Measurements from ENCODE around the gene CACNB4. TPM values are rescaled to one million over a fixed set of nuclear protein-coding genes. Genes with fewer than 3 reads are reported as not detected.

The CACNB4 gene
- total RNA-seq, 1 experiment from 2014 or later: 1.7 TPM

DNA sequence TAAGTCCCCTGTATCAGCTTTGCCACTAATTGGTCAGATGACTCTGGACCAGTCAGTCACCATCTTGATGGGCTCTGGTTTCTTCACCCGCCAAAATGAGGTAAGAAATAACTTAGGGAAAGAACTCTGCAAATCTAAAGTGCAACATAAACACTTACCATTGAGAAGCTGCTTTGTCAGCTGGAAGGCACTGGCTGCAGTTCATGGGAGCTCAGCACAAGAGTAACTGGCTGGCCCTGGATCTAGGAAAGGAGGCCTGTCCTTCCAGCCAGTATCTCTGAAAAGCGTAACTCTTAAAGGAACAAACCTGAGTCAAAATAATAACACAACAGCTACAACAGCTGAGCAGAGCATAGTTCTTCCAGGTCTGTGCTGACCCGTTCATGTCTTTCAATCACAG lies 123.9 kb downstream of the CACNB4 start:
- in situ Hi-C loops (cut with HindIII; ENCODE audit: low pct_unique_long_range_greater_than_20kb, low sequenced_read_pairs) (no loop called here), intact Hi-C loops (cut with micrococcal nuclease; ENCODE audit: unreplicated experiment) (no loop called here)
- no peak for ATAC-seq
- Histone ChIP-seq H3K4me3 (ENCODE audit: low read depth in 2 of 2, low read length in 2 of 2) (no peak overlapping the region), H3K9me3 (ENCODE audit: control insufficient read depth, insufficient read depth, low read depth, low read length) (no peaks in the 10 kb centered on the region), H3K36me3 (ENCODE audit: control insufficient read depth, insufficient read depth, low read length) (no peaks in the 10 kb centered on the region), H3K4me1 (ENCODE audit: control insufficient read depth, insufficient read depth, low read length) (no peaks in the 10 kb centered on the region; the same call in 1 of the 2 replicates), H3K27me3 (ENCODE audit: control insufficient read depth, insufficient read depth, low read length) (peaks cover 15% of the 10 kb centered on the region), H3K27ac (ENCODE audit: low read length) (no peak overlapping the region)
- DNase-seq (ENCODE audit: low read depth, low spot score): no peak
- ChIA-PET CTCF (interaction anchor here (0.7 kb wide), 1 partner anchor 459 kb away, joined by 5 read pairs; no protein-coding TSS in a partner anchor), POLR2A (no interaction called here)
- TF ChIP-seq, protein P1, sequence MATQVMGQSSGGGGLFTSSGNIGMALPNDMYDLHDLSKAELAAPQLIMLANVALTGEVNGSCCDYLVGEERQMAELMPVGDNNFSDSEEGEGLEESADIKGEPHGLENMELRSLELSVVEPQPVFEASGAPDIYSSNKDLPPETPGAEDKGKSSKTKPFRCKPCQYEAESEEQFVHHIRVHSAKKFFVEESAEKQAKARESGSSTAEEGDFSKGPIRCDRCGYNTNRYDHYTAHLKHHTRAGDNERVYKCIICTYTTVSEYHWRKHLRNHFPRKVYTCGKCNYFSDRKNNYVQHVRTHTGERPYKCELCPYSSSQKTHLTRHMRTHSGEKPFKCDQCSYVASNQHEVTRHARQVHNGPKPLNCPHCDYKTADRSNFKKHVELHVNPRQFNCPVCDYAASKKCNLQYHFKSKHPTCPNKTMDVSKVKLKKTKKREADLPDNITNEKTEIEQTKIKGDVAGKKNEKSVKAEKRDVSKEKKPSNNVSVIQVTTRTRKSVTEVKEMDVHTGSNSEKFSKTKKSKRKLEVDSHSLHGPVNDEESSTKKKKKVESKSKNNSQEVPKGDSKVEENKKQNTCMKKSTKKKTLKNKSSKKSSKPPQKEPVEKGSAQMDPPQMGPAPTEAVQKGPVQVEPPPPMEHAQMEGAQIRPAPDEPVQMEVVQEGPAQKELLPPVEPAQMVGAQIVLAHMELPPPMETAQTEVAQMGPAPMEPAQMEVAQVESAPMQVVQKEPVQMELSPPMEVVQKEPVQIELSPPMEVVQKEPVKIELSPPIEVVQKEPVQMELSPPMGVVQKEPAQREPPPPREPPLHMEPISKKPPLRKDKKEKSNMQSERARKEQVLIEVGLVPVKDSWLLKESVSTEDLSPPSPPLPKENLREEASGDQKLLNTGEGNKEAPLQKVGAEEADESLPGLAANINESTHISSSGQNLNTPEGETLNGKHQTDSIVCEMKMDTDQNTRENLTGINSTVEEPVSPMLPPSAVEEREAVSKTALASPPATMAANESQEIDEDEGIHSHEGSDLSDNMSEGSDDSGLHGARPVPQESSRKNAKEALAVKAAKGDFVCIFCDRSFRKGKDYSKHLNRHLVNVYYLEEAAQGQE (IDR thresholded peaks at IDR 0.05; ENCODE audit: insufficient read depth in 1 of 2, low read depth in 2 of 2, low read length in 1 of 2): no peak
- TF ChIP-seq, protein P2, sequence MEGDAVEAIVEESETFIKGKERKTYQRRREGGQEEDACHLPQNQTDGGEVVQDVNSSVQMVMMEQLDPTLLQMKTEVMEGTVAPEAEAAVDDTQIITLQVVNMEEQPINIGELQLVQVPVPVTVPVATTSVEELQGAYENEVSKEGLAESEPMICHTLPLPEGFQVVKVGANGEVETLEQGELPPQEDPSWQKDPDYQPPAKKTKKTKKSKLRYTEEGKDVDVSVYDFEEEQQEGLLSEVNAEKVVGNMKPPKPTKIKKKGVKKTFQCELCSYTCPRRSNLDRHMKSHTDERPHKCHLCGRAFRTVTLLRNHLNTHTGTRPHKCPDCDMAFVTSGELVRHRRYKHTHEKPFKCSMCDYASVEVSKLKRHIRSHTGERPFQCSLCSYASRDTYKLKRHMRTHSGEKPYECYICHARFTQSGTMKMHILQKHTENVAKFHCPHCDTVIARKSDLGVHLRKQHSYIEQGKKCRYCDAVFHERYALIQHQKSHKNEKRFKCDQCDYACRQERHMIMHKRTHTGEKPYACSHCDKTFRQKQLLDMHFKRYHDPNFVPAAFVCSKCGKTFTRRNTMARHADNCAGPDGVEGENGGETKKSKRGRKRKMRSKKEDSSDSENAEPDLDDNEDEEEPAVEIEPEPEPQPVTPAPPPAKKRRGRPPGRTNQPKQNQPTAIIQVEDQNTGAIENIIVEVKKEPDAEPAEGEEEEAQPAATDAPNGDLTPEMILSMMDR (IDR thresholded peaks at IDR 0.05): no peak
- TF ChIP-seq POLR2AphosphoS5 (IDR thresholded peaks at IDR 0.05; ENCODE audit: low read depth, low read length) (no peak), TCF7L2 (IDR thresholded peaks at IDR 0.05; ENCODE audit: low read depth, low read length) (no peak), SIN3A (IDR thresholded peaks at IDR 0.05; ENCODE audit: borderline replicate concordance, insufficient read depth, low read depth, low read length) (no peak)
- no TSS peak for BruUV-seq (replicated peaks)

- Histone ChIP-seq H3K27ac (ENCODE audit: low read length) (no peak overlapping the region), H3K4me1 (ENCODE audit: control insufficient read depth, insufficient read depth, low read length) (no peaks in the 10 kb centered on the region; the same call in 1 of the 2 replicates), H3K36me3 (ENCODE audit: control insufficient read depth, insufficient read depth, low read length) (no peaks in the 10 kb centered on the region), H3K27me3 (ENCODE audit: control insufficient read depth, insufficient read depth, low read length) (peaks cover 15% of the 10 kb centered on the region), H3K4me3 (ENCODE audit: low read depth in 2 of 2, low read length in 2 of 2) (no peak overlapping the region), H3K9me3 (ENCODE audit: control insufficient read depth, insufficient read depth, low read depth, low read length) (no peaks in the 10 kb centered on the region)
- ATAC-seq: no peak
- BruUV-seq (replicated peaks): no TSS peak
- no peak for DNase-seq (ENCODE audit: low read depth, low spot score)
- in situ Hi-C loops (cut with HindIII; ENCODE audit: low pct_unique_long_range_greater_than_20kb, low sequenced_read_pairs): no loop called here
- ChIA-PET CTCF (no interaction called here), POLR2A (no interaction called here)
- intact Hi-C loops (cut with micrococcal nuclease; ENCODE audit: unreplicated experiment): no loop called here
- TF ChIP-seq POLR2AphosphoS5 (IDR thresholded peaks at IDR 0.05; ENCODE audit: low read depth, low read length) (no peak), TCF7L2 (IDR thresholded peaks at IDR 0.05; ENCODE audit: low read depth, low read length) (no peak), SIN3A (IDR thresholded peaks at IDR 0.05; ENCODE audit: borderline replicate concordance, insufficient read depth, low read depth, low read length) (no peak)
- TF ChIP-seq, protein P1 (IDR thresholded peaks at IDR 0.05; ENCODE audit: insufficient read depth in 1 of 2, low read depth in 2 of 2, low read length in 1 of 2): no peak
- TF ChIP-seq, protein P2 (IDR thresholded peaks at IDR 0.05): no peak
Observed at GRCh38 chr2:151973901-151974199, 125.0 kb downstream of the CACNB4 start.

Data from Panc1 (cell line).